Activated T-helper 2 cell treated with anti-CD3 and anti-CD28 coated beads, Interferon-gamma antibody, Interleukin-2, Interleukin-4, amounts not matched to agents 10 μg/mL and 5 μg/mL and 100 μg/mL, durations not matched to agents 14 hours and 24 hours and 36 hours (primary cell): ENCODE measurements around the gene AXL. TPM values are rescaled to one million over a fixed set of nuclear protein-coding genes. Genes with fewer than 3 reads are reported as not detected.

ENCODE experiments used
- DNase-seq: peaks from one replicate; pipeline ENCODE4 v3.0.0; 2021; ENCODE audit warnings: low spot score
- H3K27ac Mint-ChIP-seq: one replicate; pipeline ENCODE4 v1.8.0; 2021; ENCODE audit warnings: mixed read lengths
- H3K27me3 Mint-ChIP-seq: one replicate; pipeline ENCODE4 v1.8.0; 2021; ENCODE audit warnings: low read depth, mixed read lengths
- H3K36me3 Mint-ChIP-seq: one replicate; pipeline ENCODE4 v1.8.0; 2021; ENCODE audit warnings: low read depth, mixed read lengths
- H3K4me1 Mint-ChIP-seq: one replicate; pipeline ENCODE4 v1.8.0; 2021; ENCODE audit warnings: low read depth, mixed read lengths
- H3K4me3 Mint-ChIP-seq: one replicate; pipeline ENCODE4 v1.8.0; 2021; ENCODE audit warnings: low read depth, mild to moderate bottlenecking, moderate library complexity, mixed read lengths
- H3K9me3 Mint-ChIP-seq: one replicate; pipeline ENCODE4 v1.8.0; 2021; ENCODE audit warnings: mixed read lengths
- intact Hi-C: fragments of 100-400 bp; cut with micrococcal nuclease; formaldehyde crosslinking; loops from one replicate; pipeline ENCODE4 v1.15.1; 2023
- total RNA-seq: library from RNA; stranded (reverse); gene quantifications from 2 replicates; pipeline ENCODE4 v1.2.3, GENCODE V29; 2022

AXL gene
- total RNA-seq, 1 donor from 2014 or later, result 0.50 TPM

- Mint-ChIP-seq H3K4me3 (peak overlapping the region; percentile 99), H3K9me3 (no peaks in the 10 kb centered on the region), H3K27me3 (peaks cover 2% of the 10 kb centered on the region), H3K27ac (peak overlapping the region; percentile 100), H3K4me1 (peaks cover 22% of the 10 kb centered on the region), H3K36me3 (peaks cover 19% of the 10 kb centered on the region)
- DNase-seq, result no peak
- intact Hi-C loops, result loop anchor here (1.0 to 10.0 kb wide), 7 partner anchors 36 to 686 kb away; no protein-coding TSS in a partner anchor
Measured at GRCh38 chr19:41261474-41262190, 42.6 kb downstream of the AXL start.

DNA sequence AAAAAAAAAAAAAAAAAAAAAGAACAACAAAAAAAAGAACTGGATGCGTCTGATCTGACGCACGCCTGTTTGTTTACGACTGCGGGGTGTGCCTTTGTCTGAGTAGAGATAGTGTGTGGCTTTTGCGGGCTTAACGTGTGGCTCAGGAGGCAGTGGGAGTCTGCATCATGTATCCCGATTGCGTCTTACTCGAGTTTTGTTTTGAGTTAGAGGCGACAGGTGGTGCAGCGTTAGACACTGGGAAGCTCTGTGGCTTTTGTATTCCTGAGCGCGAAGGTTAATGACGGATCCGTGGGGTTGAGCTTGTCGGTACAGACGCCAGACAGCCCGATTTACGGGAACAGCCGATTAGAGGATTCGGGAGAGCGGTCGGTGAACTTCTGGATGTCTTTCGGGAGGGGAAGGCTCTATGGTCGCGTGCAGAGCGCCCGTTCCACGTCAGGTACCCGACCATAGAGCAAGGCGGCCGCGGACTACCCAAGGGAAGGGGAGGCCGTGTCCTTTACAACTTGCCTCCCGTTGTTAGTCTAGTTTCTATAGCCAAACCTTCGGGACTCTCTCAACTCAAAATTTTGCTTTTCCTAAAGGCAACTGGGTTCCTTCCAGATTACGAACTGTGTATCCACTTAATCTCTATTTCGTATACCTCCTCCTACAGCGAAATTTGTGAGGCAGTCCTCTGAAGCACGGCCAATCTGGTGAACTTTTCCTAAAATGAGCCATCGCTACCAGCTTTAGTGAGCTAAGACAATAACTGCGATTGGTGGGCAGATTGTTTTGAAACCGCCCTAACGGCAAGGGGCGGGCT, 44.2 kb downstream of the AXL start:
- Mint-ChIP-seq H3K9me3 (no peaks in the 10 kb centered on the region), H3K27me3 (peaks cover 2% of the 10 kb centered on the region), H3K36me3 (peaks cover 35% of the 10 kb centered on the region), H3K27ac (peak overlapping the region; percentile 100), H3K4me3 (peak overlapping the region; percentile 99), H3K4me1 (peaks cover 30% of the 10 kb centered on the region)
- intact Hi-C loops, result loop anchor here (1.0 to 10.0 kb wide), 6 partner anchors 45 to 684 kb away; no protein-coding TSS in a partner anchor
- DNase-seq, result peak; percentile 79

- Mint-ChIP-seq H3K9me3 (no peaks in the 10 kb centered on the region), H3K4me3 (peak within 1 kb of the TSS; percentile 99), H3K27ac (peak within 1 kb of the TSS; percentile 100), H3K4me1 (peaks cover 32% of the 10 kb centered on the region), H3K27me3 (peaks cover 2% of the 10 kb centered on the region), H3K36me3 (peaks cover 43% of the 10 kb centered on the region)
- intact Hi-C loops, result loop anchor here (1.0 to 10.0 kb wide), 8 partner anchors 38 to 683 kb away; partner anchors contain the start of genes BCKDHA and EXOSC5
- DNase-seq, result peak; percentile 99
Measured at GRCh38 chr19:41263850-41264580, 45.0 kb downstream of the AXL start, which contains the start of gene HNRNPUL1. HNRNPUL1 (plus strand) TSS chr19:41264372; CDS start chr19:41264504, 132 bp downstream.

DNA sequence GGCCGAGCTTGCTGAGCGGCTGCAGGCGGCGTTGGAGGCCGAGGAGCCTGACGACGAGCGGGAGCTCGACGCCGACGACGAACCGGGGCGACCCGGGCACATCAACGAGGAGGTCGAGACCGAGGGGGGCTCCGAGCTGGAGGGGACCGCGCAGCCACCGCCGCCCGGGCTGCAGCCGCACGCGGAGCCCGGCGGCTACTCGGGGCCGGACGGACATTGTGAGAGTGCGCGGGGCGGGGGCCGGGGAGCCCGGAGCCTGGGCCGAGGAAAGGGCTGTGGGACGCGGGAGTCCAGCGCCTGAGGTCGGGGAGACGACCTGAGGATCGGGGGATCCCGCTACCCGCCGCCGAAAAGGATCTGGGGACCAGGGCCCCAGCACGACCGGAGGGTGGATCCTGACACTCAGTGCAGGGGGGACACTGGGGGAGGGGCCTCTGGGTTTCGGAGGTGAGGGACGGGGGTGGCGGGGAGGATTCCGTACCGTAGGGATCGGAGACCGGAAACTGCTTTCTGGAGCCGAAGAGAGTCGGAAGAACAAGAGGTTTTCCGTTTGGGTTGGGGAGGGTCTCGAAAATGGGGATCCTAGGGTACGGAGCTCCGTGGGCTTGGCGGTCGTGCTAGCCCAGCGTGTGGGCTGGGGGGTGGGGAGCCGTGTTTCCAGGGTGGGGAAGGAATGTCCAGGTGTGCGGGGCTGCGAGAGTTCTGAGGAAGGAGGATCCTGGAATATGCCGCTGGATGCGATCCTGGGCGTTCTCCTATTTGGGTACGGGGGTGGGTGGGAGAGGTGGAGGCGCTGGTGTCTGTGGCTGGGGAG, 45.8 kb downstream of the AXL start:
- intact Hi-C loops, result loop anchor here (1.0 to 10.0 kb wide), 6 partner anchors 38 to 683 kb away; partner anchors contain the start of genes BCKDHA and EXOSC5
- Mint-ChIP-seq H3K27ac (peak overlapping the region; percentile 100), H3K36me3 (peaks cover 48% of the 10 kb centered on the region), H3K27me3 (peaks cover 2% of the 10 kb centered on the region), H3K9me3 (no peaks in the 10 kb centered on the region), H3K4me3 (peak overlapping the region; percentile 99), H3K4me1 (peaks cover 32% of the 10 kb centered on the region)
- DNase-seq, result peak; percentile 32

DNA sequence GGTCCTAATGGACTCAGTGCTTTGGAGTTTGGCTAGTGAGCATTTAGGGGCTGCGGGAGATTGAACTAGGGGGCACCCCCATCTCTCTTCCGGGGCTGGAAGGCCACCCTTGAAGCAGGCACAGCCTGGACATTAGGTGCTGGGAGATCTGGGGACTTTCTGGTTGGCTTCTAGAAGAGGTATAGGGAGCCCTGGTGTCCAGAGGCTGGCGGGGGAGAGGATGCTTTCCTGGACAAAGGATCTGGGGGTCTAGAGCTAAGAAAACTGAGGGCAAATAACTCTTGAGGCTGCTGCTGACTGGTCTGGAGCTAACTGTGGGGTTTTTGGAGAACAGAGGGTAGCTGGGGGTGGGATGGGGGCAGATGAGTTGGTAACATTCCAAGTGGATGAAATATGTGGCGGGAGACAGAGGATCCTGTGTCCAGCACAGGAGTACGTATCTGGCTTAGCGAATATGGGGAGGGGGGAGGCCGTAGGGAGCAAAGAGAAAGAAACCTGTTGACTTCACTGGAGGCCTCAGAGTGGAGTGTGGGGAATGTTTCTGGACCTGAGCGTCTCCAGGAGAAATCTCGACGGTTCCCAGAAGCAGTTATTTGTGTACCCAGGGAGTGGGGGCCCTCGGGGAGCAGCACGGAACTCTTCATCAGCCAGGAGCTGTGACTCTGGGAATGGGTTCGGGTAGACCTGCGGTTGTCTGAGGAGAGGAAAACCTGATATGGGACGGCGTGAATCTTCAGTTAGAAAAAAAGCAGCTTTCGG, 46.6 kb downstream of the AXL start:
- Mint-ChIP-seq H3K36me3 (peaks cover 50% of the 10 kb centered on the region), H3K4me3 (peak overlapping the region; percentile 99), H3K27ac (peak overlapping the region; percentile 98), H3K27me3 (peaks cover 2% of the 10 kb centered on the region), H3K4me1 (peaks cover 32% of the 10 kb centered on the region), H3K9me3 (no peaks in the 10 kb centered on the region)
- intact Hi-C loops, result loop anchor here (10.0 kb wide), 1 partner anchor 651 kb away; no protein-coding TSS in a partner anchor
- DNase-seq, result no peak

- H3K27me3 Mint-ChIP-seq, result no peaks in the 10 kb centered on the region
- intact Hi-C loops, result loop anchor here (10.0 kb wide), 1 partner anchor 654 kb away; no protein-coding TSS in a partner anchor
Measured at GRCh38 chr19:41269055-41269454, 50.0 kb downstream of the AXL start.

DNA sequence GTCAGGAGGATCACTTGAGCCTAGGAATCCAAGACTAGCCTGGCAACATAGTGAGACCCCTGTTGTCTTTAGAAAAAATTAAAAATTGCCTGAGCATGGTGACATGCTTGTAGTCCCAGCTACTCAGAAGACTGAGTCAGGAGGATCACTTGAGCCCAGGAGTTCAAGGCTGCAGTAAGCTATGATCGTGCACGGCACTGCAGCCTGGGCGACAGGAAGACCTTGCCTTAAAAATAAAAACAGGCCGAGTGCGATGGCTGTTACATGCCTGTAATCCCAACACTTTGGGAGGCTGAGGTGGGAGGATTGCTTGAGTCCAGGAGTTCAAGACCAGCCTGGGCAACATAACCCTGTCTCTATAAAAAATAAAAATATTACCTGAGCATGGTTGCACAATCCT, 50.5 kb downstream of the AXL start:
- intact Hi-C loops, result loop anchor here (10.0 kb wide), 1 partner anchor 655 kb away; no protein-coding TSS in a partner anchor
- no peak for DNase-seq

More at GRCh38 chr19:41269055-41269454, 50.0 kb downstream of the AXL start:
- Mint-ChIP-seq H3K4me1 (peaks cover 22% of the 10 kb centered on the region), H3K4me3 (no peak overlapping the region), H3K27ac (no peak overlapping the region), H3K9me3 (no peaks in the 10 kb centered on the region), H3K36me3 (peaks cover 85% of the 10 kb centered on the region)
- no peak for DNase-seq

GRCh38 chr19:41273076-41273475, 54.1 kb downstream of the AXL start:
- Mint-ChIP-seq H3K4me1 (peaks cover 3% of the 10 kb centered on the region), H3K36me3 (peaks cover 86% of the 10 kb centered on the region), H3K27ac (no peak overlapping the region), H3K27me3 (no peaks in the 10 kb centered on the region), H3K4me3 (no peak overlapping the region), H3K9me3 (no peaks in the 10 kb centered on the region)
- intact Hi-C loops, result no loop called here
- DNase-seq, result no peak

More for the DNA sequence above, 50.5 kb downstream of the AXL start:
- Mint-ChIP-seq H3K9me3 (no peaks in the 10 kb centered on the region), H3K4me1 (peaks cover 22% of the 10 kb centered on the region), H3K27me3 (no peaks in the 10 kb centered on the region), H3K27ac (no peak overlapping the region), H3K4me3 (no peak overlapping the region), H3K36me3 (peaks cover 90% of the 10 kb centered on the region)

DNA sequence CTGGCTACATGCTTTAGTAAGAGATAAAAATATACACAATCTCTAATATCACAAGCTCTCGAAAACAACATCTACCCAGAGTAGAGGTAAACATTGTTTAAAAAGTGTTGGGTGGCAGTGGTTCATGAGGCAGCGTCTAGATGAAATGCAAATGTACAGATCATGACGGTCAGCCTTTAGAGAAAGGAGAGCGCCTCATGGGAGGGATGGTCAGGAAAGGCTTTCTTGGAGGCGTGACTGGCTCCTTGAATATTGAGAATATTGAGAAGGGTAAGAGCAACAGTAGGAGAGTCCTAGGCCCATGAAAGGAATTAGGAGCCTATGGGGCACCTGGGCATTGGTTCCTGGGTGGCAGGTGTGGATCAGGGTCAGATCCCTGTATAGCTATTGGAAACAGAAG, 55.8 kb downstream of the AXL start:
- Mint-ChIP-seq H3K4me3 (no peak overlapping the region), H3K27ac (no peak overlapping the region), H3K9me3 (no peaks in the 10 kb centered on the region), H3K4me1 (peaks cover 2% of the 10 kb centered on the region), H3K36me3 (peaks cover 87% of the 10 kb centered on the region), H3K27me3 (no peaks in the 10 kb centered on the region)
- DNase-seq, result no peak
- intact Hi-C loops, result no loop called here

DNA sequence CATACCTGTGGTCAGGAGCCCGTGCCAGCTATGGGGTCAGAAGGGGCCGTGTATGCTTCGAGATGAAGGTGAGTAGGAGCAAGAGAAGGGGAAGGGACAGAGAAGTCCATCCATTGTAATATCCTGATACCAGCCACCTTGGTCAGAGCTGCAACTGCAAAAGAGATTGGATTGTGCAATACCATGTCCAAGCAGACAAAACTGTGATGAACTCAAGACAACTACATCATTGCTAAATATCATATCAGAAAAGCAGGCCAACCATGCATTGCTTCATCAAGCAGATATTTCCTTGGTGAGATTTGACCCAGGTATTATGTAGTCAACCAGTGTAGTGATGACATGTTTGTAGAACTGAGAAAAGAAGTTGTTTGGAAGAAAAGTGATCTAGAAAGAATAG, 57.2 kb downstream of the AXL start:
- Mint-ChIP-seq H3K4me3 (no peak overlapping the region), H3K36me3 (peaks cover 93% of the 10 kb centered on the region), H3K27me3 (no peaks in the 10 kb centered on the region), H3K4me1 (peaks cover 2% of the 10 kb centered on the region), H3K9me3 (no peaks in the 10 kb centered on the region), H3K27ac (no peak overlapping the region)
- DNase-seq, result no peak
- intact Hi-C loops, result no loop called here

DNA sequence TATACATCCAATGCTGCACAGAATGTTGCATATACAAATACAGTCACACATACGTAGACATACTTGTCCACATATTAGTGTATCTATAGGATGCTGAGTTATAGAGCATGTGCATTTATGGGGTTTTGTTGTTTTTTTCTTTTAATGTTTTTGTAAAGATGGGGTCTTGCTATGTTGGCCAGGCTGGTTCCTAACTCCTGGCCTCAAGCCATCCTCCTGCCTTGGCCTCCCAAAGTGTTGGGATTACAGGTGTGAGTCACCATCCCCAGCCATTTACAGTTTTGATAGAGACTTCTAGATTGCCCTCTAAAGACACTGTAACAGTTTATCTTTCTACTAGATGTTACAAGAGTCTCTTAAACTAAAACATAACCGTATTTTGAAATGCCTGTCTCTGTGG, 59.5 kb downstream of the AXL start:
- H3K4me1 Mint-ChIP-seq, result peaks cover 4% of the 10 kb centered on the region
- no peaks in the 10 kb centered on the region for H3K27me3 Mint-ChIP-seq
- peaks cover 85% of the 10 kb centered on the region for H3K36me3 Mint-ChIP-seq
- DNase-seq, result no peak
- no peak overlapping the region for H3K27ac Mint-ChIP-seq
- intact Hi-C loops, result no loop called here
- H3K4me3 Mint-ChIP-seq, result no peak overlapping the region
- H3K9me3 Mint-ChIP-seq, result no peaks in the 10 kb centered on the region
